Transverse colon (tissue), 4 donors: ENCODE results near the gene VPS4A. TPM values are rescaled to one million over a fixed set of nuclear protein-coding genes. Genes with fewer than 3 reads are reported as not detected.
A peak's percentile ranks its signal among the peaks of the same experiment; 100 is the strongest.
"Not testable (repeated sequence)": the region's sequence is repeated elsewhere in the genome, so short reads cannot be mapped to it uniquely, and the experiment has no call there.

Source experiments
- DNase-seq: peaks from one replicate; pipeline ENCODE4 v3.0.0-alpha.2; 2019
- H3K27ac ChIP-seq, 4 donors: fragments of 200-600 bp; sonication (generic); 2 replicates each; pipeline ENCODE4 v1.5.1; 2016 to 2018; ENCODE audit warnings: inconsistent platforms in 4 of 4
- H3K27me3 ChIP-seq: fragments of 200-600 bp; sonication (generic); 2 replicates; pipeline ENCODE4 v1.5.1; 2017; ENCODE audit warnings: inconsistent platforms
- H3K36me3 ChIP-seq, 4 donors: fragments of 200-600 bp; sonication (generic); 2 replicates each; pipeline ENCODE4 v1.5.1; 2017 to 2019; ENCODE audit warnings: inconsistent platforms in 4 of 4
- H3K4me1 ChIP-seq, 4 donors: fragments of 200-600 bp; sonication (generic); 2 replicates each; pipeline ENCODE4 v1.5.1; 2017 to 2020; ENCODE audit warnings: inconsistent platforms in 4 of 4
- H3K4me3 ChIP-seq, 4 donors: fragments of 200-600 bp; sonication (generic); 1 replicate in 1 of 4; 2 replicates in 3 of 4; pipeline versions ENCODE4 v1.5.1 to v1.6.1; 2017 to 2019; ENCODE audit warnings: inconsistent platforms in 4 of 4
- H3K9me3 ChIP-seq, 2 donors: fragments of 200-600 bp; sonication (generic); 2 replicates each; pipeline ENCODE4 v1.5.1; 2017 to 2019; ENCODE audit warnings: inconsistent platforms in 2 of 2
- CTCF ChIP-seq, 5 experiments: fragments of 200-600 bp in 3 of 5; fragments of 450-650 bp in 2 of 5; sonication (generic) in 3 of 5; IDR thresholded peaks; 1 replicate in 2 of 5; 2 replicates in 3 of 5; pipeline ENCODE4 v1.5.1; 2016 to 2017; ENCODE audit warnings: antibody characterized with exemption in 5 of 5, inconsistent platforms in 3 of 5, mild to moderate bottlenecking in 2 of 5, moderate library complexity in 1 of 5
- EP300 ChIP-seq: sonication (generic); formaldehyde crosslinking; IDR thresholded peaks from one replicate; pipeline ENCODE4 v1.6.1; 2017; ENCODE audit warnings: antibody characterized with exemption, low read depth
- POLR2A ChIP-seq: fragments of 450-650 bp; IDR thresholded peaks from one replicate; pipeline ENCODE4 v1.6.1; 2016; ENCODE audit warnings: antibody characterized with exemption, mild to moderate bottlenecking, moderate library complexity
- POLR2AphosphoS5 ChIP-seq, 3 donors: sonication (generic); formaldehyde crosslinking; IDR thresholded peaks; one replicate each; pipeline ENCODE4 v1.6.1; 2016; ENCODE audit warnings: antibody characterized with exemption in 3 of 3
- WGBS, 2 donors: methylation state at CpG; one replicate each; pipeline ENCODE4 v1.1.5; 2018; ENCODE audit warnings: low coverage in 1 of 2; 5-methylcytosine and 5-hydroxymethylcytosine counted together
- in situ Hi-C, 4 donors: fragments of 200-750 bp; cut with MboI; loops; one replicate each; pipeline versions ENCODE4 v1.15.0 to v1.15.1; 2017; ENCODE audit warnings: low sequenced_read_pairs in 3 of 4, low pct_ligation_motif_present in 1 of 4, low pct_unique_long_range_greater_than_20kb in 1 of 4
- intact Hi-C: fragments of 100-400 bp; cut with DNase I; formaldehyde crosslinking; loops from one replicate; pipeline ENCODE4 v1.15.1; 2023; ENCODE audit warnings: low total_unique reads
- total RNA-seq, 4 donors: library from RNA; depleted of rRNA; stranded (reverse); fragments of >200 nt; gene quantifications; one replicate each; pipeline ENCODE4 v1.1.0, GENCODE V29; 2016

Gene VPS4A
- total RNA-seq, 4 donors from 2014 or later, result 11.9 to 151 (median 42.7) TPM

DNA sequence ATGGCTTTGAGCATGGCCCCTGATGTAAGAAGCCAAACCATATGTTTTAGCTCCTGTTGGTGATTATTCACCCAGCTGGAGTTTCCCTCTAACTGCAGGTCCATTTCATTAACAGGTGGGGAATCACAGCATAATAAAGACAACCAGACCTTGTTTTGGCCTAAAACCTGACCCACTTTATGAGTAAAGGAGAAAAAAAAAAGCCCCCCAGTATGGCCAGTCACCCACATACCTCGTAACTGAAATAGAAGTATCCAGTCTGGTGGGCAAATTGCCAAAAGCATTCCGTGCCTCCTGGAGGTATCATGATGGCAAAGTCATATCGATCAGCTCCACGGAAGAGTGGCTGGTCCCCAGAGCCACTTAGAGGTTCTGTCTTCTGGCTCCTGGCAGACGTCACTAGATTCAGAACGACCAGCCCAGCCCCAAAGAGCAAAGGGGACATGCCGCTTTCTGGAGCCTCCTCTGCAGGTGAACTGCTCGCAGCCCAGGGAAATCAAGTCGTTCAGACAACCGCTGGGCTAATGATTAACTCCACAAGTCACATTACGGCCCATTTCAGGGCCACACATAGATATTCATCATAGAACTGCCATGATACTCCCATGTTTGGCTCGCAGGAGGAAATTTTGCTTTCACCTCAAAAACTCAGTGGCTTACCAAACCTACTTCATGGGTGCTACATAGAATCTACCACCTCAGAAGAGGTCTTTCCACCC lies 40.3 kb downstream of the VPS4A start, which contains the start of gene TMED6:
Gene TMED6, minus strand, starts transcription at position 478 of the 719 bp plus-strand sequence. Its CDS starts 33 bp downstream, at position 445.
- H3K27me3 ChIP-seq, result no peaks in the 10 kb centered on the region
- no peaks in the 10 kb centered on the region for H3K9me3 ChIP-seq
- H3K36me3 ChIP-seq, result peaks cover 0 to 13% (median 5%) of the 10 kb centered on the region in 4 donors
- peak within 1 kb of the TSS in 3 of 4 donors; percentile 8 to 26 (median 12) for H3K4me3 ChIP-seq
- H3K27ac ChIP-seq, result peak within 1 kb of the TSS; percentile 65 to 70 (median 67)
- peak; percentile 77 for DNase-seq
- intact Hi-C loops, result no loop called here
- H3K4me1 ChIP-seq, result peaks cover 0 to 7% (median 2%) of the 10 kb centered on the region in 4 donors
- in situ Hi-C loops, result no loop called here
- peak; percentile 15 for TF ChIP-seq POLR2A
- TF ChIP-seq EP300, result no peak
- peak in 1 of 3 donors; percentile 12 for TF ChIP-seq POLR2AphosphoS5 (IDR thresholded peaks at IDR 0.05)
- TF ChIP-seq CTCF (IDR thresholded peaks at IDR 0.05), result no peak
- whole genome bisulfite sequencing, 2 donors, result 47% methylated on average over 12 of the region's 12 CpGs; no CpG with 5 or more reads in 1 of the 2 donors

- peaks cover 0 to 28% (median 8%) of the 10 kb centered on the region in 4 donors for H3K36me3 ChIP-seq
- DNase-seq, result not testable (repeated sequence)
Measured at GRCh38 chr16:69360070-69360469, 48.9 kb downstream of the VPS4A start.

DNA sequence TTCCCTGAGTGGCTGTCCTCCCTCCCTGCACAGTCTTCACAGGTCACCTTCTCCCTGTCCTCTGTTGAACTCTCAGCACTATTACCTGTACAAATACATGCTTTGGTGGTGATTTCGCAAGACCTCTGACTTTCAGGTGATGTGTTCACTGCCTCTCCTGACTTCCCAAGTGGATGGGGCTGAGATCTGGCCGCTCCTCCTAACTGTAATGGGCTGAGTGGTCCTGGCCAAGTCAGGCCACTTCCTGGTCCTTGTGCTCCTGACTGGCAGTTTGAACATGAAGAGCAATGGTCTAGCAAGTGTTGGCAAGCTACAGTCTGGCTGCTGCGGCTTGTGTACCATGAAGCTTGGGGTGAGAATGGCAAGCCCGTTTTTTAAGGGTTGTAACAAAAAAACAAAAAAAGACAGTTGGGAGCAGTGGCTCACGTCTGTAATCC lies 52.1 kb downstream of the VPS4A start:
- H3K27ac ChIP-seq, result no peak overlapping the region
- no peak for DNase-seq
- intact Hi-C loops, result no loop called here

More at GRCh38 chr16:69360070-69360469, 48.9 kb downstream of the VPS4A start:
- H3K27ac ChIP-seq, intact Hi-C loops, in situ Hi-C loops, H3K27me3 ChIP-seq, H3K4me3 ChIP-seq, H3K4me1 ChIP-seq, H3K9me3 ChIP-seq: not testable (repeated sequence)
- 85 to 95% methylated on average over 4 to 9 of the region's 9 CpGs for WGBS, 2 donors

DNA sequence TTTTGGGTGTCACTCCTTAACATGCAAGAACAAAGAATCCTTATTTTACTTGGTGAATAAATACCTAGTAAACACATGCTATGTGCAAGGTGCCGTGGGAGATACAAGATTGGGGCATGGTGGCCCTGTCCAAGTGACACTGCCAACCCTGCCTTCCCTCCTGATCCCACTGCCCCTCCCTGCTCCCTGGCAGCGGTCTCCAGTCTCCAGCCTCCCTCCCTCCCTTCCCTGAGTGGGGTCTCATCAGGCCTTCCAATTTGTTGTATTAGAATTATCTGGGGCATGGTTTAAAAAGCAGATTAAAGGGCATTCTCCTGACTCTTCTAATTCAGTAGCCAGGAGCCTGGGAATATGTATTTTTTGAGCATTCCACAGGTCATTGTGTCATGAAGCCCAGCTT lies 52.9 kb downstream of the VPS4A start:
- no peak for TF ChIP-seq EP300
- no peak for TF ChIP-seq POLR2AphosphoS5 (IDR thresholded peaks at IDR 0.05)
- no peak for TF ChIP-seq CTCF (IDR thresholded peaks at IDR 0.05)
- TF ChIP-seq POLR2A, result no peak

More for the DNA sequence above, 52.1 kb downstream of the VPS4A start:
- in situ Hi-C loops, result no loop called here
- H3K9me3 ChIP-seq, result no peaks in the 10 kb centered on the region
- peaks cover 0 to 41% (median 13%) of the 10 kb centered on the region in 4 donors for H3K36me3 ChIP-seq
- H3K27me3 ChIP-seq, result no peaks in the 10 kb centered on the region
- H3K4me3 ChIP-seq, result no peak overlapping the region
- H3K4me1 ChIP-seq, result no peaks in the 10 kb centered on the region
- no peak for TF ChIP-seq EP300
- TF ChIP-seq POLR2A, result no peak
- no peak for TF ChIP-seq POLR2AphosphoS5 (IDR thresholded peaks at IDR 0.05)
- no peak for TF ChIP-seq CTCF (IDR thresholded peaks at IDR 0.05)
- 85% methylated on average over 5 of the region's 5 CpGs; no CpG with 5 or more reads in 1 of the 2 donors for WGBS, 2 donors

More for the DNA sequence above, 52.9 kb downstream of the VPS4A start:
- Histone ChIP-seq H3K27me3 (no peaks in the 10 kb centered on the region), H3K4me3 (no peak overlapping the region), H3K9me3 (no peaks in the 10 kb centered on the region), H3K36me3 (peaks cover 0 to 47% (median 17%) of the 10 kb centered on the region in 4 donors), H3K4me1 (no peaks in the 10 kb centered on the region), H3K27ac (no peak overlapping the region)
- DNase-seq, result no peak
- WGBS, 2 donors, result 98 to 100% methylated on average over 1 to 2 of the region's 2 CpGs
- intact Hi-C loops (no loop called here), in situ Hi-C loops (no loop called here)
